ENCODE measurements around the gene PPP1CB.

DNA sequence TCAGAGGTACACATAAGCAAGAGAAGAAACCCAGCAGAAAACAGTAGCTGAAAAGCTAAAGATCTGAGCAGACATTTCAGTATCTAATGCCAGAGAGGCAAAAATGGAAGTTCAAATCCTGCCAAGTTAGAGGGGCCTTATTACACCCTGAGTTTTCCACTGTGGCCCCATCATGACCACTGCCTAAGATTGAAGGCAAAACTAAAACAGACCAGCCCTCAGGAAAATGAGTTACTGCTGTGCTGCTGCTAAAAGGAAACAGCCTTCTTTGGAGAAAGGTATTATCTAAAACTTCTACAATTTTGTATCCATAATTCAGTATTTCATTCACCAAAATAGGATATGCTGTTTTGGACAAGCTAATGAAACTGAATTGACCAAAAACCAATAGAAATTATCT is 16.8 kb downstream of the PPP1CB start:
- TF ChIP-seq, protein P1, sequence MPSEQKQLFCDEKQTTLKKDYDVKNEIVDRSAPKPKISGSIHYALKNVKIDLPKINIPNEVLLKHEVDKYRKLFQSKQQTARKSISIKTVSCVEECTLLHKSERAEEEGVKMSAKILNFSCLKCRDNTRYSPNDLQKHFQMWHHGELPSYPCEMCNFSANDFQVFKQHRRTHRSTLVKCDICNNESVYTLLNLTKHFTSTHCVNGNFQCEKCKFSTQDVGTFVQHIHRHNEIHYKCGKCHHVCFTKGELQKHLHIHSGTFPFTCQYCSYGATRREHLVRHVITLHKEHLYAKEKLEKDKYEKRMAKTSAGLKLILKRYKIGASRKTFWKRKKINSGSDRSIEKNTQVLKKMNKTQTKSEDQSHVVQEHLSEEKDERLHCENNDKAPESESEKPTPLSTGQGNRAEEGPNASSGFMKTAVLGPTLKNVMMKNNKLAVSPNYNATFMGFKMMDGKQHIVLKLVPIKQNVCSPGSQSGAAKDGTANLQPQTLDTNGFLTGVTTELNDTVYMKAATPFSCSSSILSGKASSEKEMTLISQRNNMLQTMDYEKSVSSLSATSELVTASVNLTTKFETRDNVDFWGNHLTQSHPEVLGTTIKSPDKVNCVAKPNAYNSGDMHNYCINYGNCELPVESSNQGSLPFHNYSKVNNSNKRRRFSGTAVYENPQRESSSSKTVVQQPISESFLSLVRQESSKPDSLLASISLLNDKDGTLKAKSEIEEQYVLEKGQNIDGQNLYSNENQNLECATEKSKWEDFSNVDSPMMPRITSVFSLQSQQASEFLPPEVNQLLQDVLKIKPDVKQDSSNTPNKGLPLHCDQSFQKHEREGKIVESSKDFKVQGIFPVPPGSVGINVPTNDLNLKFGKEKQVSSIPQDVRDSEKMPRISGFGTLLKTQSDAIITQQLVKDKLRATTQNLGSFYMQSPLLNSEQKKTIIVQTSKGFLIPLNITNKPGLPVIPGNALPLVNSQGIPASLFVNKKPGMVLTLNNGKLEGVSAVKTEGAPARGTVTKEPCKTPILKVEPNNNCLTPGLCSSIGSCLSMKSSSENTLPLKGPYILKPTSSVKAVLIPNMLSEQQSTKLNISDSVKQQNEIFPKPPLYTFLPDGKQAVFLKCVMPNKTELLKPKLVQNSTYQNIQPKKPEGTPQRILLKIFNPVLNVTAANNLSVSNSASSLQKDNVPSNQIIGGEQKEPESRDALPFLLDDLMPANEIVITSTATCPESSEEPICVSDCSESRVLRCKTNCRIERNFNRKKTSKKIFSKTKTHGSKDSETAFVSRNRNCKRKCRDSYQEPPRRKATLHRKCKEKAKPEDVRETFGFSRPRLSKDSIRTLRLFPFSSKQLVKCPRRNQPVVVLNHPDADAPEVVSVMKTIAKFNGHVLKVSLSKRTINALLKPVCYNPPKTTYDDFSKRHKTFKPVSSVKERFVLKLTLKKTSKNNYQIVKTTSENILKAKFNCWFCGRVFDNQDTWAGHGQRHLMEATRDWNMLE (tag by site-specific recombination; conservative IDR thresholded peaks at IDR 0.05; ENCODE audit: low read depth) = no peak
- TF ChIP-seq PRDM1 (tag by site-specific recombination; IDR thresholded peaks at IDR 0.05) = no peak
- no peak for TF ChIP-seq ZNF510 (tag by site-specific recombination; IDR thresholded peaks at IDR 0.05; ENCODE audit: insufficient replicate concordance)
- no peak for TF ChIP-seq ZNF146 (tag by site-specific recombination; IDR thresholded peaks at IDR 0.05)
- TF ChIP-seq OSR2 (tag by site-specific recombination; IDR thresholded peaks at IDR 0.05) = no peak
- TF ChIP-seq TCF7L2 (IDR thresholded peaks at IDR 0.05; ENCODE audit: borderline replicate concordance, low read depth, low read length) = no peak
- TF ChIP-seq, protein P2, sequence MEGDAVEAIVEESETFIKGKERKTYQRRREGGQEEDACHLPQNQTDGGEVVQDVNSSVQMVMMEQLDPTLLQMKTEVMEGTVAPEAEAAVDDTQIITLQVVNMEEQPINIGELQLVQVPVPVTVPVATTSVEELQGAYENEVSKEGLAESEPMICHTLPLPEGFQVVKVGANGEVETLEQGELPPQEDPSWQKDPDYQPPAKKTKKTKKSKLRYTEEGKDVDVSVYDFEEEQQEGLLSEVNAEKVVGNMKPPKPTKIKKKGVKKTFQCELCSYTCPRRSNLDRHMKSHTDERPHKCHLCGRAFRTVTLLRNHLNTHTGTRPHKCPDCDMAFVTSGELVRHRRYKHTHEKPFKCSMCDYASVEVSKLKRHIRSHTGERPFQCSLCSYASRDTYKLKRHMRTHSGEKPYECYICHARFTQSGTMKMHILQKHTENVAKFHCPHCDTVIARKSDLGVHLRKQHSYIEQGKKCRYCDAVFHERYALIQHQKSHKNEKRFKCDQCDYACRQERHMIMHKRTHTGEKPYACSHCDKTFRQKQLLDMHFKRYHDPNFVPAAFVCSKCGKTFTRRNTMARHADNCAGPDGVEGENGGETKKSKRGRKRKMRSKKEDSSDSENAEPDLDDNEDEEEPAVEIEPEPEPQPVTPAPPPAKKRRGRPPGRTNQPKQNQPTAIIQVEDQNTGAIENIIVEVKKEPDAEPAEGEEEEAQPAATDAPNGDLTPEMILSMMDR (tag by site-specific recombination; IDR thresholded peaks at IDR 0.05) = no peak
- TF ChIP-seq, protein P3, sequence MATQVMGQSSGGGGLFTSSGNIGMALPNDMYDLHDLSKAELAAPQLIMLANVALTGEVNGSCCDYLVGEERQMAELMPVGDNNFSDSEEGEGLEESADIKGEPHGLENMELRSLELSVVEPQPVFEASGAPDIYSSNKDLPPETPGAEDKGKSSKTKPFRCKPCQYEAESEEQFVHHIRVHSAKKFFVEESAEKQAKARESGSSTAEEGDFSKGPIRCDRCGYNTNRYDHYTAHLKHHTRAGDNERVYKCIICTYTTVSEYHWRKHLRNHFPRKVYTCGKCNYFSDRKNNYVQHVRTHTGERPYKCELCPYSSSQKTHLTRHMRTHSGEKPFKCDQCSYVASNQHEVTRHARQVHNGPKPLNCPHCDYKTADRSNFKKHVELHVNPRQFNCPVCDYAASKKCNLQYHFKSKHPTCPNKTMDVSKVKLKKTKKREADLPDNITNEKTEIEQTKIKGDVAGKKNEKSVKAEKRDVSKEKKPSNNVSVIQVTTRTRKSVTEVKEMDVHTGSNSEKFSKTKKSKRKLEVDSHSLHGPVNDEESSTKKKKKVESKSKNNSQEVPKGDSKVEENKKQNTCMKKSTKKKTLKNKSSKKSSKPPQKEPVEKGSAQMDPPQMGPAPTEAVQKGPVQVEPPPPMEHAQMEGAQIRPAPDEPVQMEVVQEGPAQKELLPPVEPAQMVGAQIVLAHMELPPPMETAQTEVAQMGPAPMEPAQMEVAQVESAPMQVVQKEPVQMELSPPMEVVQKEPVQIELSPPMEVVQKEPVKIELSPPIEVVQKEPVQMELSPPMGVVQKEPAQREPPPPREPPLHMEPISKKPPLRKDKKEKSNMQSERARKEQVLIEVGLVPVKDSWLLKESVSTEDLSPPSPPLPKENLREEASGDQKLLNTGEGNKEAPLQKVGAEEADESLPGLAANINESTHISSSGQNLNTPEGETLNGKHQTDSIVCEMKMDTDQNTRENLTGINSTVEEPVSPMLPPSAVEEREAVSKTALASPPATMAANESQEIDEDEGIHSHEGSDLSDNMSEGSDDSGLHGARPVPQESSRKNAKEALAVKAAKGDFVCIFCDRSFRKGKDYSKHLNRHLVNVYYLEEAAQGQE (tag by site-specific recombination; IDR thresholded peaks at IDR 0.05) = no peak
- no peak for TF ChIP-seq MZF1 (tag by site-specific recombination; IDR thresholded peaks at IDR 0.05; ENCODE audit: borderline replicate concordance)
- TF ChIP-seq, protein P4, sequence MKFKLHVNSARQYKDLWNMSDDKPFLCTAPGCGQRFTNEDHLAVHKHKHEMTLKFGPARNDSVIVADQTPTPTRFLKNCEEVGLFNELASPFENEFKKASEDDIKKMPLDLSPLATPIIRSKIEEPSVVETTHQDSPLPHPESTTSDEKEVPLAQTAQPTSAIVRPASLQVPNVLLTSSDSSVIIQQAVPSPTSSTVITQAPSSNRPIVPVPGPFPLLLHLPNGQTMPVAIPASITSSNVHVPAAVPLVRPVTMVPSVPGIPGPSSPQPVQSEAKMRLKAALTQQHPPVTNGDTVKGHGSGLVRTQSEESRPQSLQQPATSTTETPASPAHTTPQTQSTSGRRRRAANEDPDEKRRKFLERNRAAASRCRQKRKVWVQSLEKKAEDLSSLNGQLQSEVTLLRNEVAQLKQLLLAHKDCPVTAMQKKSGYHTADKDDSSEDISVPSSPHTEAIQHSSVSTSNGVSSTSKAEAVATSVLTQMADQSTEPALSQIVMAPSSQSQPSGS (tag by site-specific recombination; IDR thresholded peaks at IDR 0.05; ENCODE audit: low read depth) = no peak
- no peak for TF ChIP-seq ZNF621 (tag by site-specific recombination; IDR thresholded peaks at IDR 0.05)
- TF ChIP-seq TRIM28 (IDR thresholded peaks at IDR 0.05; ENCODE audit: borderline replicate concordance, low read length) = no peak

Data from HEK293 (cell line).